Measurements from ENCODE around the gene GPBP1L1.

GRCh38 chr1:45621895-45622523 is 64.3 kb downstream of the GPBP1L1 start:
- TF ChIP-seq CTCF (IDR thresholded peaks at IDR 0.05) (no peak), POLR2A (IDR thresholded peaks at IDR 0.05) (no peak)
